LHCN-M2 (cell line): ENCODE measurements around the gene MTM1. TPM values are rescaled to one million over a fixed set of nuclear protein-coding genes. Genes with fewer than 3 reads are reported as not detected.
A peak's percentile ranks its signal among the peaks of the same experiment; 100 is the strongest.

ENCODE experiments used
- DNase-seq: peaks from one replicate; pipeline ENCODE4 v3.0.0-alpha.2; 2012; ENCODE audit warnings: low read depth
- total RNA-seq: library from RNA; depleted of rRNA; stranded (reverse); fragments of >200 nt; gene quantifications from 2 replicates; pipeline ENCODE4 v1.2.3, GENCODE V29; 2014

MTM1 gene
- total RNA-seq, 1 experiment from 2014 or later = 10.2 TPM

- no peak for DNase-seq
Measured at GRCh38 chrX:150663073-150663472, 94.7 kb downstream of the MTM1 start.

DNA sequence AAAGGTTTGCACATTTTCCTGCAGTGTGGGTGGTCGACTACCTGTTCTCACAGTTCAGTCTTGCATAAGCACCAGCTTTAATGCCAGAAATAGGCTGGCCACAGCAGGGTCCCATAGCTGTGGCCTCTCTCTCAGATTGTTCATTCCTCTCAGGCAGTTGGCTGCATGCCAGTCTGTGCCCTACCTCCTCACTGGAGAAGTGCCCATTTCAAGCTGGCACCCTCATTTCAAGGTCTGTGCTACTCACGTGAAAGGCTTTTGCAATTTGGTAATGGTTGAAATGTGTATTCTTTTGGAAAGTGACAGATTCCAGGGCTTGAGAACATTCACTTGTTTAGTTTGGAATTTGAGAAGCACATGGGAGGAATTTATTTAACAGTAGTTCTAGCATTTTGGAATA, 95.9 kb downstream of the MTM1 start:
- DNase-seq = peak; percentile 31

- no peak for DNase-seq
Measured at GRCh38 chrX:150676221-150676620, 107.8 kb downstream of the MTM1 start.

- no peak for DNase-seq
Measured at GRCh38 chrX:150680974-150681373, 112.6 kb downstream of the MTM1 start.

GRCh38 chrX:150683112-150683511, 114.7 kb downstream of the MTM1 start:
- DNase-seq = no peak

DNA sequence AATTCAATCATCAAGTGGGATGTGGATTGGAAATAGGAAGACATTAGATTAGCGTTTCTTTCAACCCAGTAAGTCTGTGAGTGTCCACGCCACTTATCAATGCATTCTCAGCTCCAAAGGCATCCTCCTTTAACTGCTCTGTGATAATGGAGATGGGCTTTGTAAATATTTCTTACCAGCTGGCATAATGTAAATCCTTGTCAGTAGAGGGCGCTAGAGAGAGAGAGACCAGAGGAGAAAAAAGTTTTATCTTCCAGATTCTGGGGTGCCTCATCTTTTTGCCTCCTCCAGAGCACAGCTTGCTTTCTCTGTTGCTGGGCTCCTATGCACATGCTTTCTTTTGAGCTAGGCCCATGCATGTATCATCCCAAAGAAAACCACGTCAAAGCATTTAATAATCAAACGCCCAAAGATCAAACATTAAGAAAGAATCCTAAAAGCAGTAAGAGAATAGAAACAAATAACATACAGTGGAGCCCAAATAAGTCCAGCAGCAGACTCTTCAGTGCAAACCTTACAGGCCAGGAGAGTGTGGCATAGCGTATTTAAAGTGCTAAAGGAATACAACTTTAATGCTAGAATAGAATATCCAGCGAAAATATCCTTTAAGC, 115.2 kb downstream of the MTM1 start:
- DNase-seq = peak; percentile 41

GRCh38 chrX:150688911-150689451, 120.6 kb downstream of the MTM1 start:
- DNase-seq = peak; percentile 84

- peak; percentile 90 for DNase-seq
Measured at GRCh38 chrX:150690126-150690525, 121.7 kb downstream of the MTM1 start.

DNA sequence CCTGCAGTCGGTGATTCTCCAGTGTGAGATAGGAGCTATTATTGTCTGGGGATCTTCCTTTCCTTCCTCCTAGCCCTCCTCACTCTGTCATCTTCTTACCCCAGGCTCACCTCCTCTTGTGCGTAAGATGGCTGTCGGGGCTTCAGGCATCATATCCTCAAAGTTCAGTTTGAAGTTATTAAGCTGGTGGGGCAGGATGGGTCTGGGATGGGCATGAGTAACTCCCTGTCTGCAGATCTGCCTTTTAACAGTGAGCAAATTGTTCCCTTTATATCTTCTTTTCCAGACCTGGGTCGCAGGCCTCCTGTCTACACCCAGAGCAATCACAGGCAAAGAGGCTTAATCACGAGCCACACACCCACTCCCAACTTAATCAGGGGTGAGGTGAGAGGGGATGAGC, 123.9 kb downstream of the MTM1 start:
- no peak for DNase-seq

GRCh38 chrX:150692831-150693724, 124.7 kb downstream of the MTM1 start, which contains the start of gene MTMR1:
MTMR1 (plus strand) TSS chrX:150693396; CDS start chrX:150693531, 135 bp downstream.
- DNase-seq = no peak

DNA sequence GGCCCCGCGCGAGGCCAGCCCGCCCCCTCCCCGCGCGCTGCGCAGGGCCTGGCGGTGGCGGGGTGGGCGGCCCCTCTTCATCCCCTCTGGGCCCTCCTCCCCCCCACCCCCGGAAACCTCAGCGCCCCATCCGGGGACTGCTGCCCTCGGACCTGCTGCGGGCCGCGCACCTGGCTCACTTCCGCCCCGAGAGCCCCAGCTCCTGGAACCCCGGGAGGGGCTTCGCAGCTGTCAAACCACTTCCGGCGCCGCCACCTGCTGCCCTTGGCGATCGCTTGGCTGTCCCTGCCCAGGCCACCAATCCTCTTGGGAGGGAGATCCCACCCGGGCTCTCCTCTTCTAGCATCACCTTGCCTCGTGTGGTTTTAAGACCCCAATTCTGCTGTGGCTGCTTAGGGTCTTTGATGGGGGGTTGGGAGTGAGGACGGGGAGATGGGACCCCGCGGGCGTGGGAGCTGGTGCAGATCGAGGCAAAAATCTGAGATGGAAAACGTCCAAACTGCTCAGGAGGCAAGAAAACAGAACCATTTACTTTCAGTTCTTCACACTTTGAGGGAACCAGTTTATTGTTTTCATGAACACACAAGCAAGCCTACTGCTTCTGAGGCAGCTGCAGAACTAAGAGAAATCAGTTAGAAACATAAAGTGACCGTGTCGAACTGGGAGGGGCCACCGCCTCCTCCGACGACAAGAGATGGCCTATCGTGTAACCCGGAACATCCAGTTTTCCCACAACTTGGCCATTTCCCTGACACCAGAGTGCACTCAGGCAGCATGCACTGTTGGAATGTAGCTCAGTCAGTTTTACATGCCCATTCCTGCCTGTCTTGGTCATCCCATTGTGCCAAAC, 125.5 kb downstream of the MTM1 start:
- peak; percentile 58 for DNase-seq

DNA sequence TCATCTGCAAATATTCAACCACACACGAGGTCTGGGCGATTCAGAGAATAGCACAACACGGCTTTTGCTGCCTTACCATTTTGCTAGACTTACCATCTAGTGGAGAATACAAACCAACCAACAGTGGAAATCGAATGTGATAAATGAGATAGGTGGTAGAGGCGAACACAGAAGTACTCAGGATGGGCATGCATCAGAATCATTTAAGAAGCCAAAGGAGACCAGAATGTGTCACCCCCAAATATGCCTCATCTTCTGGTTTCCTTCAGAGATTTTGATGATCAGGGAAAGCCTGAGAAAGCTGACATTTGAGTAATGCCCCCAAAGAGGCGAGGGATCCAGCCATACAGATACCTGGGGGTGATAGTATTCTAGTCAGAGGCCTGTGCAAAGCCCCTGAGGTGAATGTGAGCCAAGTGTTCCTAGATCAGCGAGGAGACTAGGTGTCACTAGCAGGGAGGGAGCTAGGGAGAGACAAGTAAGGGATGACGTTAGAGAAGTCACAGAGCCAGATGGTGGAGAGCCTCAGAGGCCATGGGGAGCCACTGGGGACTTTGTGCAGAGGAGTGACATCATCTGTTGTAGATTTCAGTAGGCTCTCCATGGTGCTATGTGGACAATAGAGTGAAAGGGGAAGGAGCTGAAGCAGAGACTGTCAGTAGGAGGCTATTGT, 126.5 kb downstream of the MTM1 start:
- no peak for DNase-seq

DNA sequence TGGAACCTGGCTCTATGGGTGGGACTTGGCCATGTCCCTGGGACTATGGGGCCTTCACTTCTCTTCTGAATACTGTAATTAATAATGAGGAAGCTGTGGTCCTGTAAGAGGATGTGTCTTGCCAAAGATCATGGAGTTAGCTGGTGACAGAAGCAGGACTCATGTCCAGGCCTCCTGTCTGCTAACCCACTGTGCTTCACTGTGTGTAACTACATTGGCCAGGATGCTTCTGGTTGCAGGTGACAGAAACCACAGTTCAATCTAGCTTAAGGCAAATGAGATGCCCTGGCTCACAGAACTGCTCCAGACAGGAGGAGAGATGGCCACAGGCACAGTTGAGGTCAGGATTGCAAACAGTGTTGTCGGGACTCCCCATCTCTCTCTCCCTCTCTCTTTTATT, 127.9 kb downstream of the MTM1 start:
- no peak for DNase-seq

GRCh38 chrX:150696866-150697265, 128.4 kb downstream of the MTM1 start:
- no peak for DNase-seq

GRCh38 chrX:150697641-150698040, 129.2 kb downstream of the MTM1 start:
- no peak for DNase-seq

DNA sequence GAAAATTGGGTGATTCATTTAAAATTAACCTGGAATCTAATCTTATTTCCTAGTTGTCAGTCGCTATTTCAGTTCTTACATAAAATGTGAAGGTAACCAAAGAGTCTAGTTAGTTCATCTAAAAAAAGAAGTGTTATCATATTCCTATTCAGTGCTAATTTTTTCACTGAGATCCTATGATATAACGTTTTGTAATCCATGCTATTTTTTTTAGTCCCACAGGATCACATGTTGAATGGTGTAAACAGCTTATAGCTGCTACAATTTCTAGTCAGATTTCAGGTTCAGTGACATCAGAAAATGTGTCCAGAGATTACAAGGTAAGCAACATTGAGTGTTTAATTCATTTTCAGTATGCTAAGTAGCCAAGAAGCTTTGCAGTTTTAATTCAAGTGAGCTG, 130.6 kb downstream of the MTM1 start:
- no peak for DNase-seq

GRCh38 chrX:150700107-150700506, 131.7 kb downstream of the MTM1 start:
- no peak for DNase-seq

DNA sequence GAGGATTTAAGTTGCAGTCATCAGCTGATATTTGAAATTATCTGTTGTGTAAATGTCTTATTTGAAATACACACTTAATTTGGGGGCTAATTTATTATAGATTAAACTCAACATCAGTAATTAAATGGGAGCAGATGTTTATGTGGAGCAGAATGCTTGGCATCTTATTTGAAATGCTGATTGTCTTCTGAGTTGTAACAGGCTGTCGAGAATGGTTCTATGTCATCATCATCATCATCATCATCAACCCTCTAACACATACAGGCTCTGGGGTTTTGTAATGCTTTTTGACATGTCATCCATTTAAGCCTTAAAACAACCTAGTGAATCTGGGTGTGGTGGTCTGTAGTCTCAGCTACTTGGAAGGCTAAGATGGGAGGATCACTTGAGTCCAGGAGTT, 133.0 kb downstream of the MTM1 start:
- no peak for DNase-seq

DNA sequence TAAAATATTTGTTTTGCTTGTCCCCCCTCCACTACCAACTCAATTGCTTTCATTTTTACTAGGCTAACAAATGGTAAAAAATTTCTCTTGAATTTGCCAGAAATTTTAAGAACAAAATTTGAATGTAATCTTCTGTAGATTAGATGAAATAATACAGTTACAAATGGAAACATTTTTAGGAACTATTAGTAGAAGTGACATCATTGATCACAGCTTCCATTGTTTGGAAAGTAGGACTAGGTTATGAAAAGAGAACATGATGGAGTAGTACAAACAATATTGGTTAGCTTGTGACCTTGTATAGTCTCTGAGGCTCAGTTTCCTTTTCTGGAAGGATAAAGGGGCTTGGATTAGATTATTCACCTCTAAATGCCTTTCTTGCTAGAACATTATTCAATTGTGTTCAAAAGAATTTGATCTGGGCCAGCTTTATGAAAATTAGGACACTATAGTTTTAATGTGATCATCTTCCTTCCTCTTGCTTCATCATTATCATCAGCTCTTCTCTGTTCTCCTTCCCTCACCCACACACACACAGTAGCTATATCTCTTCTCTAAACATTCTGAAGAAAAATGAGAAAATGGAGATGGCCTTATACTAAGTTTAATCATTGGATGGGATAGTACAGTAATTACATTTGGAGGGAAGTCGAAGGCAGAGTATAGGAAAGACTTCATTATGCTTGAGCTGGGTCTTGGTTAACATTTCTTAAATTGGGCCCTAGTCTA, 134.7 kb downstream of the MTM1 start:
- DNase-seq = no peak

GRCh38 chrX:150703695-150703974, 135.2 kb downstream of the MTM1 start:
- DNase-seq = no peak
